Measurements from ENCODE around the gene DPP4.

DNA sequence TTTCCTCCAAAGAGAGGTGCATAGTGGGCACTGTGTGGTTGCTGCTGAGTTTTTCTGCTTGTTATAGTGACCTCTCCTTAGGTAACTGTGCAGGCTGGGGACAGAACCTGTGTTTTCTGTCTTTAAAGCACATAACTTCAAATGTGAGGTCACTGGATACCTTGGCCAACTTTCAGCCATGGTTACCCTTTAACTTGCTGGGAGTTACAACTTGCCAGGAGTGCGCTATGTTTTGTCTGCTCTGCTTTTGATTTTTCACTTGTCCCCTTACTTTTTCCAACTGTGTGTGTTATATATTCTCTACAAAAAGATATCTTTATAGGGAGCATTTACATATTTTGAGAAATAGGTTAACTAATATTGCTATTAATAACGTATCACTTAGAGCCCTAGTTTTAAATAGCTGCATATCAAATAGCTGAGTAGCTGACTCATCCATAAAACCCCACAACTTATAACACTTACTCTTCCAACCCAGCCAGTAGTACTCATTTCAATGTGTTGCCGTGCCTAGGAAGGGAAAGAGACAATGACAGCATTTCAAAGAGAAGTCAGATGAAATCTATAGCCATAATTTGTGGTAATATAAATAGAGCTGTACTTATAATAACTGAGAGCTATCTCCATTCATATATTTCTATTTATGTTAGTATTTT is 51.6 kb downstream of the DPP4 start:
- TF ChIP-seq, protein P1, sequence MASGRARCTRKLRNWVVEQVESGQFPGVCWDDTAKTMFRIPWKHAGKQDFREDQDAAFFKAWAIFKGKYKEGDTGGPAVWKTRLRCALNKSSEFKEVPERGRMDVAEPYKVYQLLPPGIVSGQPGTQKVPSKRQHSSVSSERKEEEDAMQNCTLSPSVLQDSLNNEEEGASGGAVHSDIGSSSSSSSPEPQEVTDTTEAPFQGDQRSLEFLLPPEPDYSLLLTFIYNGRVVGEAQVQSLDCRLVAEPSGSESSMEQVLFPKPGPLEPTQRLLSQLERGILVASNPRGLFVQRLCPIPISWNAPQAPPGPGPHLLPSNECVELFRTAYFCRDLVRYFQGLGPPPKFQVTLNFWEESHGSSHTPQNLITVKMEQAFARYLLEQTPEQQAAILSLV (CRISPR knock-in tag; IDR thresholded peaks at IDR 0.05; ENCODE audit: borderline replicate concordance), result no peak
- no peak for TF ChIP-seq ZNF260 (CRISPR knock-in tag; IDR thresholded peaks at IDR 0.05; ENCODE audit: borderline replicate concordance, low read depth)
- TF ChIP-seq FOXA3 (CRISPR knock-in tag; IDR thresholded peaks at IDR 0.05), result no peak
